DMS114 treated with DMSO at 0.1 percent for 48 hours (cell line): ENCODE measurements around the gene OTX1.

Experiments
- DNase-seq: peaks from one replicate; lab custom pipeline; 2025; ENCODE audit not compliant: unreplicated experiment; lab: John Stamatoyannopoulos, UW

Gene OTX1

DNA sequence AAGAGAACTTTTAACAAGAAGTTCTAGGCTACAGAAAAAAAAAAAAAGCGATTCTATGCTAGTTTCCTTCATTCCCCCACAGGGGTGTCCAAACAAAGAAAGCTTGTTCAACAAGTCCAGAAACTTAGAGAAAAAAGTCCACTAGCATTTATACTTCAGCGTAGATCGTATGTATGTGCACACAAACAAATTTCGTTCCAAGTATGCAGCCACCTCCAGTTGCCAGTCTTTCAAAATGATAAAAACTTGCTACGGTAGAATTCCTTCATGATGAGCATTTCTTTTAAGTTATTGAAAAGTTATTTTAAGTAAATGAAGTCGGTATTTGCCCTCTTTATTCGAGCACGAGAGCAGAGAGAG, 3.7 kb upstream of the OTX1 start:
- peak; percentile 50 for DNase-seq

DNA sequence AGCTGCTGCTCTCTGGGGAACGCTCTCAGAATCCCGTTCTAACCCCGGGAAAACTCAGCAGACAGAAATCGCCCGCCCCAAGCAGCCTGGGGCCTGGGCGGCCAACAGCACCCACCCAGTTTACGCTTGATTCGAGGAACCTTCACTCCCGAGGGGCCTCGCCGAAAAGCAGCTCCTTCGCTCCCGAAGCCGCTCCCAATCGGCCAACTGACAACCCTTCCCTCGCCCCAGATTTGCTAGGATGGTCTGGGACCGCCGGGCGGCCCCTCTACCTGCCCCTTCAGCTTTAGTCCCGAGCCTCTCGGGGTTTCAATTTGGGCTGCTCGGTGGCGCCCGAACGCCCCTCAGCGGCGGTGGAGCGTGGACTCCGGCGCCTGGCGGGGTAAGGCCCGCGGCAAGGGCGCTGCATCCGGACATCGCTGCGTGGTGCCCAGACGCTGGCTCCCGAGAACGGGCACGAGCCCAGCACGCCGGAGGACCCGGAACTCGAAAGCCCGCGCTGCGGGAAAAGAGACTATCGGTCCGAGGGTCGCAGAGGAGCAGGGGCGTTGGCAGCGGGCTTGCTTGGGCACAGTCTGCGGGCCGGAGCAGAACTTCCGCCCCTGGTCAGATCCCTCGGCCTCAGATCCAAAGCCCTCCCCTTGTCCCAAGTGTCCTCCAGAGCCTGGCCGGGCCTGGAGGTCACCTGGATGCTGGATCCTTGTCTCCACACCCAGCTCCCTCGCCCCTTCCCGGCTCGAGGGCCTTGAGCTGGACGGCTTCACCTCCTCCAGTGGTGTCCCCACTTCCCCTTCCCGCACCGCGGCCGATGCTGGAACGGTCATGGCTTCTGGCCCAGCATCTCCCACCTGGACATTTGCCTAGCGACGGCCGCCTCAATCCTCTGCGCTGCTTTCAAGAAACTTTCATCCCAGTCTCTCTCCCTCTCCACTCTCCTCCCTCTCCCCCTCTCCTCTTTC, 3.0 kb upstream of the OTX1 start:
- DNase-seq, result no peak

DNA sequence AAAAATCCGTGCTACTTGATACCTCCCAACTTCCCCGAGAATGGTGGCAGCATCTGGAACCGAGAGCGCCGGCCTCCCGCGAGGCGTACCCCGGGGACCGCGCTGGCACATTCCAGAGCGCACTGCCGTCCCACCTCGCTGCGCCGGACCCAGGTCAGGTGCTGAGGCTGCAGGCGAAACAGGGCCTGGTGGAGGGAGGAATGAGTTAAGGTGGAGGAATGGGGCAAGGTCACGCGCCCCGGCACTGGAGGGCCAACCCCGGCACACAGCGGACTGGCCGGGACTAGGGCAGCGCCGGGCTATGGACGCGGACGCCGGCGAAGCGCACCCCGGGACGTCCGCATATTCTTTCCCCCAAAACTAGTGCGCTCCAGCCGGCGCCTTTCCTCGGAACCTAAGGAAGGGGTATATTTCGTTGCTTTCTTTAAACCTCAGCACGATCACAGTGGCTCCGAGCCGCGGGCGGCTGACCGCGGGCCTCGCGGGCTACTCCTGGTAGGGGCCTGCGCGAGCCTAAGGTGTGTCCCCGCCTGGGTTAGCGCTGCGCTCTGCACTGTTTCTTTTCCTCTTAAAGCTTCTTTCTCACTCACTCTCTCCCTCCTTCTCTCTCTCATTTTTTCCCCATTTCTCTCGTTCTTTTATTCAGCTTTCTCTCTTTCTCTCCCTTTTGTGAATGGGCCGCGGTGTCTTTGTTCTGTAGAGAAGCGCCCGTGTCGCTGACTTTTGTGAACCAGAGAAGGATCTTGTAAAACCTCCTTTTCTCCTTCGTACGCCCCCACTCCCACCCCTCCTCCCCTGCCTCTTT, 2.1 kb upstream of the OTX1 start:
- peak; percentile 34 for DNase-seq

DNA sequence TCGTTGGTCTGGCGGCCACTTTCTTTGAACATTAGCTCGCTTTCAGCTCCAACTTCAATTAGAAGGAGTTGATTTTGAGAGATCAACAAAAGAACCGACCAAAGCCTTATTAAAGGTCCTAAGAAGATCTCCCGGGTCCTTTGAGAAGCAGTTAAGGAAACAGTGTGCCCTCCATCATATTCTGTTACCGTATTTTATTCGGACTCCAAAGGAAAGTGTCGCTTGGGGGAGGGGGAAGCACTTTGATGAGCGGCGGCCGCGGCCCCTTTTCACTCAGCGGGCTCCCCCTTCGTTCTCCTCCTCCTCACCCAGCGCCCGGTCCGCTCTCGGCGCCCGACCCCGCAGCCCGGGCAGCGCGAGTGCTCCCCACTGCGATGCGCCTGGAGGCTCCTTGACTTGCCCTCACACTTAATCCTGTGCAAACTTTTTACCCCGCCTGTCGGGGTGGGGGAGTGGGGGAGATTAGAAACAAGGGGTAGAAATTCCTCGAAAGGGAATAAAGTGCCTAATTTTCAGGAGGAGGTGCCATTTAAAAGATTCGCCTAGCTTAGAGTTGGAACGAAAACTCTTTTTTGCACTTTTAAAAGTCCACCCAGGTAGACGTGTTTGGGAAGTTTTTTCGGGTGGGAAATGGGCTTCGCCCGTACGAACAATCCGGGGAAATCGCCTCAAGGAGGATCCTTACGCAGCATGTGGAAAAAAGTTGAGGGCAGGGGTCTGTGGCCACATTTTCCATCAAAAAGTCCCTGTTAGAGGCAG, 1.2 kb upstream of the OTX1 start:
- peak; percentile 34 for DNase-seq

DNA sequence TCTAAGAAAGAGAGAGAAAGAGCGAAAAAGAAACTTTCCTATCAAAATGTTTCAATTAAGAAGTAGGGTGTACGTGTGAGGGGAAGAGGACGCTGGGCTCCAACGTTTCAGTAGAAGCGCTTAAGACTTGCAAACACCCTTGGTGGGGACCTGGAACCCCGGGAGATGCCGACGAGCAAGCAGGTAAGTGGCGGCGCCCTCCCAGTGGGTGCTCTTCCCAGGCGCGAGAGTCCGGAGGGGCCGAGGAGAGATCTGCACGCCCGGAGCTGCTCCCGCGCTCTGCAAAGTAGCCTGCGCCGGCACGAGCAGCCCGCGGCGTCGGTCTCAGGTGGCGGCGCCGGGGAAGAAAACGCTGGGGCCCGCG, 678 bp upstream of the OTX1 start:
- DNase-seq, result no peak

DNA sequence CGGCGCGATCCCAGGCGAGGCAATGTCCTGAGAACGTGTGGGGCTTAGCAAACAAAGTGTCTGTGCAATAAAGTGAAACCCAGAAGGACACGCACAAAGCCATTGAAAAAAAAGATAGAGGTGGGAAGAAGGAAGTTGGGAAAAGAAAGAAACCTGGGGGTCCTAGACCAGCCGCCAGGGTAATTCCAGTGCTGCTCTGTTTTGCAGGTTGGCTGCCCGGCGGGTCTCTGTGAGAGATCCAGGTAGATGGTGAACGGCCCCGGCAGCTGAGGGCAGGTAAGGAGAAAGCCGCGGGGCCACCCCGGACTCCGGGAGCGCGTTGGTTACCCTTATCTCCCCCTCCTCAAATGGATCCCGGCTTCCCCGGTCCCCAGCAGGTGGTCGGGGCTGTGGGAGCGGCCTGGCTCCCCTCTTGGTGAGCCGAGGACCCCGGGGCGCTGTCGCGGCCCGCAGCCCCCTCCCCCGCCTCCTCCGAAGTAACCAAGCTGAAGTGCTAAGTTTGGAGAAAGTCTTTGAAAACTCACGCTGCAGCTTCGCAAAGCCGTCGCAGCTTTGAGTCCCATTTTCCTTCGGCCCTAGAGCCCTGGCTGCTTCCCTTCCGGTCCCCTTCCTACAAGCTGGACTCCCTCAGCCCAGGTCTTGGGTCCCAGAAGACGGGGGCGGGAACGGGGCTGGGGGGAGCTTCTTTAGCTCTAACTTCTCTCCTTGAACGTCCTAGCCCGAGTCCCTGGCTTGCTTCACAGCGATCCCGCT, 588 bp downstream of the OTX1 start:
- no peak for DNase-seq

DNA sequence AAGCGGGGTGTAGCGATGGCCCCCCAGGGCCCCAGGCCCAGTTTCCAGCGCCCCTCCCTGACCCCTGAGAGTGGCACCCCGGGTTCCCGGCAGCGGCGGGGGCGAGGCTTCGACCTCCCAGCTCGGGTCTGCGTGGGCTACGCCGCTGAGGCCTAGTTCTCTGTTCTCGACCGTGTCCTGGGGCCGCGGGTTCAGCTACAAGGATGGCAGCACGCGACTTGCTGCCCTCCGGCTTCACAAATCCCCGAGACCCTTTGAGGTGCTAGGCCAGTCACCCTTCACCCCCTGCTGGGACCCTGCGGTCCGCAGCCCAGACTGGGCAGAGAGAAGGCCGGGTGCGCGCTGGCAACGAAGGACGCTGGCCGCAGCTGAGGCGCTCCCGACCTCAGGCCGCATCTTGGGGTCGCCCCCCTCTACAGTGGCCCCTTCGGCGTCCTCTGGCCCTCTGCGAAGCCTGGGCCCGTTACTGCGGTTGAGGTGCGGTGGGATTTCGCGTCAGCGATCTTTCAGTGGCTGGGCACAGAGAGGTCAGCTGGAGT, 1.2 kb downstream of the OTX1 start:
- DNase-seq, result no peak

DNA sequence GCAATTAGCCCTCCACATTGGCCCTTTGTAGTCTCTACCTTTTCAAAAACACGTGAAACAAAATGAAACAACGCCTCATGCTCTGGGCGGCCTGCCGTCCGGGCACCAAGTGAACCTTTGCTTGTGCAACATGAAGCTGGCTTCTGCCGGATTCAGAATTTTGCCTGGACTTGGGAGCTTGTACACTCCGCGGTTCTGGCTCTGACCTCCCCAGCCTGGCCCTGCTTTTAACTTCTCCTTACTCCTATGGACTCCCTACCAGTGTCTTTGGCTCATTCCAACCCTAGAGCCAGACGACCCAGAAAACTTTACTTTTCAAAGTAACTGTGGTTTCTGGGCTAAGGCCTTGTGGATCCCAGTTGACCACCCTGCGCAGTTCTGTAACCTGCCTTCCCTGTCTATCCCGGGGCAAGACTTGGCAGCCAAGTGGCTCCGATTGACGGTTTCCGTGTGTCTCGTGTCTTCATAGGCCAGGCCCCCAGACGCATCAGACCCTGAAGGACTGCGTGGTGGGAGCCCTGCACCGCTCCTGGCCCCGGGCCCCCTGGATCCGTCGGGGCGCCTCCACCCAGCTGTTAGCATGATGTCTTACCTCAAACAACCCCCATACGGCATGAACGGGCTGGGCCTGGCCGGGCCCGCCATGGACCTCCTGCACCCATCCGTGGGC, 1.9 kb downstream of the OTX1 start:
- no peak for DNase-seq

DNA sequence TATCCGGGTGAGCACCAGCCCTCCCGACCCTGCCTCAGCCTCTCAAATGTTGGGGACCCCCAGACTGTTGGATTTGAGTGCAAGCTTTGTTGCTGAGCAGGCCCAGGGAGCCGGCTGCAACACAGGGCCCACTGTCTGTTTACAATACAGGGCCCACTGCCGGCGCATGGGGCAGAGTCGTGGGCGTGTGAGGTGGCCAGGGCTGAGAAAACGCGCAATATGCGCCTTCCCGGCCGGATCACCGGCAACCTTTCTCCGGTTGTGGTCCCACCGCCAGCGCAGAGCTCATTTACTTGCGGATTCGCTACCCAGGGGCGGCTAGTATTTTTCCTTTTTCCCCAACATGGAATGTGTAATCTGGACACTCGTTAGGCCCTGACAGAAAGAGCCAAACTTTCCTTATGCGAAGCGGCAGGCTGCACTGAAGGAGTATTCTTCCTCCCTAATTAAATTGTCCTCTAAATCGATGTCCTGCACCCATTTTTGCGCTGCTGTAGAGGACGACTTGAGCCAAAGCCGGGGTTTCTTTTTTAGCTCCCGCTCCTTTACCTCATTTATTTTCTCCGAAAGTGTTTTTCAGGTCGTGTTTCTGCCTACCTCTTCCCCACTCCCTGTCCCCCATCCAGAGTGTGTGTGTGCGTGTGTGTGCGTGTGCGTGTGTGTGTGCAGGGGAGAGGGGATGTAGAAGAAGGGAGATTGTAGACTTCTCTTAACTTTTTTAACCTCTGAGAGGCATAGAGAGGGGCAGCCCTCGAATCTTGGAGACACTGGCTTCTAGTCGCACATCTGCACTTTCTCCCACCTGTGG, 2.7 kb downstream of the OTX1 start:
- DNase-seq, result no peak

DNA sequence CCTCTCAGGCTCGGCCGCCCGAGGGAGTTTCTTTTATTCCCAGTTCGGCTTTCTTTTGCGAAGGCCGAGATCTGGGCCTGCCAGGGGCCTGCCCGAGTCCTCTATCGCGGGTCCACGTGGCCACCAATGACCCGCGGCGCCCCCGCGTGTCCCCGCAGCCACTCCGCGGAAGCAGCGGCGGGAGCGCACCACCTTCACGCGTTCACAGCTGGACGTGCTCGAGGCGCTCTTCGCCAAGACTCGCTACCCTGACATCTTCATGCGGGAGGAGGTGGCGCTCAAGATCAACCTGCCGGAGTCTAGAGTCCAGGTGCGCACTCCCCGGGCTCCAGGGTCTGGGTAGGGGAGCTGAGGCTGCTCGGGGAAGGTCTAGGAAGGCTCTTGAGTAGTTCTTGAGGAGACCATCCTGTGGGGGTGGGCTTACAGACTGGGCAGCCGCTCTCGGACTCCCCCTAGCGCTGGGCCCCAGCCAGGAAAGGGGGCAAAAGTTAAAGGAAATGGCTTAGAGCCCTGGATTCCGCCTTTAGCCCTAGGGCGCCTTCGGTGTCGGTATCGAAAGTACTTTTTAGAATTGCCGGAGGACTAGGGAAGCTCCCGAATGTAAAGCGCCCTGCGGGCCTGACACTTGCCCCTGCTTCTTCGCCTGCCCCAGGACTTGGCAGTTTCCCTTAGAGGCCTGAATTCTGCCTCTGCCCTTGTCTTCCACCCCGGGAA, 3.4 kb downstream of the OTX1 start:
- DNase-seq, result no peak

DNA sequence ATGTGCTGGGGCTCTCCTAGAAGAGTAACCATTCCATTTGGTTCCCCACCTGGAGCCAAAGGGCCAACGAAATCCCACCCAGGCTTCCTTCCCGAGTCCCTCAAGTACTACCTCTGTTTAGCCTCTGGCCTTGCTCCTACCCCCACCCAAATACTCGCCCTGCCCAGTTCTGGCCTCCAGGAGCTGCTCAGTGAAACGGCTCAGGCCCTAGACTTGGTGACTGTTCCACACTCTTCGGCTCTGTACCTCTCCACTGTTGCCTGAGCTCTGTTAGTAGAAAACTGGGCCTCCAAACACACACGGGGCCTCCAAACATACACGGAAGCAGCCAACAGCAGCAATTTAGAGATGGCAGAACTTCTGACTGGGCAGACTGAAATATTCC, 4.2 kb downstream of the OTX1 start:
- no peak for DNase-seq

DNA sequence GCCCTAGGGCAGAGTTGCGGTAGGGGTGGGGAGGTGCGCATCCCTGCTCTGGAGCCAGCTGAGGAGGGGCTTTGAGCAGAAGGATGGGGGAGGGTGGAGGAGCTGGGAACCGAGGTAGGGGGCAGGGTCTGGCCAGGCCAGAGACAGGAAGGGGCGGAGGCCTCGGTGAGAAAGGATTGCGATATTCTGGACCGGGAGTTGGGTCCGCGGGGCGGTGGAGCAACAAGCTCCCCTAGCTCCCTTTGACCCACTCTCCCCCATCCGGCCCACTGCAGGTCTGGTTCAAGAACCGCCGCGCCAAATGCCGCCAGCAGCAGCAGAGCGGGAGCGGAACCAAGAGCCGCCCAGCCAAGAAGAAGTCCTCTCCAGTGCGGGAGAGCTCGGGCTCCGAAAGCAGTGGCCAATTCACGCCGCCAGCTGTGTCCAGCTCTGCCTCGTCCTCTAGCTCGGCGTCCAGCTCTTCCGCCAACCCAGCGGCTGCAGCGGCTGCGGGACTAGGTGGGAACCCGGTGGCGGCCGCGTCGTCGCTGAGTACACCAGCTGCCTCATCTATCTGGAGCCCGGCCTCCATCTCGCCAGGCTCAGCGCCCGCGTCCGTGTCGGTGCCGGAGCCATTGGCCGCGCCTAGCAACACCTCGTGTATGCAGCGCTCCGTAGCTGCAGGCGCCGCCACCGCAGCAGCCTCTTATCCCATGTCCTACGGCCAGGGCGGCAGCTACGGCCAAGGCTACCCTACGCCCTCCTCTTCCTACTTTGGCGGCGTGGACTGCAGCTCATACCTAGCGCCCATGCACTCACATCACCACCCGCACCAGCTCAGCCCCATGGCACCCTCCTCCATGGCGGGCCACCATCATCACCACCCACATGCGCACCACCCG, 4.8 kb downstream of the OTX1 start:
- no peak for DNase-seq

DNA sequence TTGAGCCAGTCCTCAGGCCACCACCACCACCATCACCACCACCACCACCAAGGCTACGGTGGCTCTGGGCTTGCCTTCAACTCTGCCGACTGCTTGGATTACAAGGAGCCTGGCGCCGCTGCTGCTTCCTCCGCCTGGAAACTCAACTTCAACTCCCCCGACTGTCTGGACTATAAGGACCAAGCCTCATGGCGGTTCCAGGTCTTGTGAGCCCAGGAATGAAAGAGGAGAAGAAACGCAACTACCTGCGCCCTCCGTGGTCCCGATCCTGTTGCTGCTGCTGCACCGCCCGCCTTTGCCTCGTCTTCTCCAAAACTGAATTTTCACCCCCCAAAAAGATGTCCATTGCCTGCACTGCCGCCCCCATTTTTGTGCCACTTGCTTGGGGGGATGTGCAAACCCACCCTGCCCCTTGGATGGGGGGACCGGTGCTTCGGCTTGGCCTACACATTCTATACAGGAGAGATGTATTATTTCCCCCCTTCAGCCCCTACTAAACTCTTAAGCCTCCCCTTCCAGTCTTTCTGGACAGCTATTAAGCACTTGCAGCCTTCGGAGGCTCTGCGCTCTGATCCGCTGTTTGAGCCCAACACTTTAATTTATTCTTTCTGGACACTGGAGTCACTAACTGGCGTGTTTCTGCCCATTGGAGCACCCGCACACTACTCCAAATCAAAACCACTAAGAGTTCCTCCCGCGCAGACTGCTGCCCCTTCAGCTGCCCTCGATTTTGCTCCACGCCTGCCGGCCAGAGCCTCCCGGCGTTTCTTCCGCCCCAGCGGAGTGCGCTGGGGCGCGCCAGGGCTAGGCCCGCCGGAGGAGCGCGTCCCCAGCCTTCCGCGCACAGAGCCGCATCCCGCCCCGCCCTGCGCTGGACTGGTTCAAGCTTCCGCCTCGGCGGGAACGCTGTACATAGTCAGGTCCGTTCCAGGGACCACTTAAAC, 5.7 kb downstream of the OTX1 start:
- DNase-seq, result no peak

DNA sequence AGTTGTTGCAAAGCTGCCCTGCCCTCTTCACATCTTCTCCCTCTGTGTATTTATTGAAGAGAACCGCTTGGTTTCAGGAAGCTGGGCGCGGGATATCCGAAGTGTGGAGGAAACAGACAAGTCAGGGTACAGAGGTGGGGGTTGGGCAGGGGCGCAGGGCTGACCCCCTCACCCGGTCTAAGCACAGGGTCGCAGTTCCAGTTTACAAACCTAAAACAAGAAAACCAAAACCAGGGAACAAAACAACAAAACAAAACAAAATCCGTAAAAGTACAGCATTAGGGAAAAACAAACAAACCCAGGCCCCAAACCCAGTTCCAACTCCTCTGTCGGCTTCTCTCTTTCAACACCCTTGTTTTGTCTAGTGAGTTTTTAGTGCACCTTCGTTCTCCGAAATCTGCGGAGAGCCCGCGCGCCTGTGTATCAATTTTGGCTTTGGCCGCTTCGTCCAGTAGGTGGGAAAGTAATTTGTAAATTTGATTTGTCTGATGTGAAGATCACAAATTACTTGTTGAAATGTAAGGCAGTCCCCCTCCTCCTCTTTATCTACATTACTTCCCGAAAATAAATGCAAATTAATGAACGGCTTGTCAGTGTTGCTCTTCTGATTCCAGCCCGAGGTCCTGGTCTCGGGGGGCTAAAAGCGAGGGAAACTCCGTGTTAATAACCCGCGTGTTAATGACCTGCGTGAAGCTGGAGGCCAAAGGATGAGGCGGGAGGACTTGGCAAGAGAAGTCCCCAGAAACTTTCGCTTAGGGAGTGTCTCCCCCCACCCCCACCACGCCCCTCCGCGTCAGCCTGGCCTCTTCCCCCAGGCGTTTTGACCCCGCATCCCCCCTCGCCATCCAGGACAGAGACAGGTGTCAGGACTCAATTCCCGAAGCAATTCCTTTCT, 6.9 kb downstream of the OTX1 start:
- no peak for DNase-seq

DNA sequence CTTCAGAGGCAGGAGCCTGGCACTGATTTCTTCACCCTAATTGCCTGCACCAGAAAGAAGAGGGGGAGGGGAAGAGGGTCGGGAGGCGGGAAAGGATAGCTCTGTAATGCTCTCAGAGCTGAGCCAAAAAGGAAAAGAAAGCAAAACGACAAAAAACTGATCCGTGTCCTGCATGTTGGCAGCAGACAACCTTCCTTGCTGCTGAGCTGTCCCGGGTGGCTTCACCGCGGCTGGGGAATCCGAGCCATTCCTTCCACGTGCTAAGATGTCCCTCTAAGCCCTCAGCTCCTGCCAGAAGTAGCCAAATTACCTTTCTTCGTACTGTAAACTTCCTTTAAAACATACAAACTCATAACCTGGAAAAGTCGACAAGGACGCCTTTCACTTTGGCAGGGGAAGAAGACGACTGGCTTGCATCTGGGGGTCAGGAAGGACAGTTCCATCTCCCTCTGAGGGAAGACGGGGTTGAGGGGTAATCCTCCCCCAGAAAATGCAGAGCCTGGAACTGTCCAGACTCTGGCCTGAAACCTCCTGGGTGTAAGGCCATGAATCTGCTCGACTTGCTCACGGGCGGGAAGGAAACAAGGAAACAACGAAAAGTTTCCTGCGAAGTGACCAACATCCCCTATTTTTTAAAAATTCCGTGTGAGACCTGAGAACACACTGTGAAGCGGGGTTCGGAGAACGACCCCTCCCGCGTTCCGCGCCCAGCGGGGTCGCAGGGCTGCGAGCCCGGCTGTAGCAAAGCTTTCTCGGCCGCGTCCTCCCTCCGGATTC, 7.7 kb downstream of the OTX1 start:
- DNase-seq, result no peak
